ENCODE measurements around the gene INTS7.

DNA sequence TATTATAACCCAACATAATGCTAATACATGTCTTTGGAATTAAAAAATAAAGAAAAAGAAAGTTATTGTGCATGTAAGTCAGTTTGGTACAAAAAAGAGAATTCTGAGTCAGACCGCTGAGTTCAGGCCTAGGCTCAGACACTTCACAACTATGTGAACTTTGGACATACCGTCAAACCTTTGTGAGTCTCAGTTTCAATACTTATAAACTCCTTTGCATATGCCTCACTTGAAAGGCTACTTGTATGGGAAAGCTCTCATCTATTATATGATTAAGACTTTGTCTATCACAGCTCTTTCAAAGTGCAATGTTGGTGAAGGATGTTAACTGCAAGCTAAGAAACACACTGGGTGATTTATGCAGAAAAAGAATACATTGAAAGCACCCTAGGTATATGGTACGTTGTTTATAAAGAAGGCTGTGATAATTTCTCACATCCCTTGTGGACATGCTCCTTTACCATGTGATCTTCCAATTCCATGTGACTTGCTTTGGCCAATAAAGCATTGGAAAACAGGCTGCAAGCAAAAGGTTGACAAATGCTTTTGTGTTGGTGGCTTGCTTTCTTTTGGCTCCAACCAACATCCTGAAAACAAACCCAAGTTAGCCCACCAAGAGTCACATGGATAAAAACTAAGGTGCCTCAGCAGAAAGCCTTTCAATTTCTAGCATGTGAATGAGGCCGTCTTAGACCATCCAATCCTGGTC, 49.6 kb downstream of the INTS7 start:
- TF ChIP-seq, protein P1, sequence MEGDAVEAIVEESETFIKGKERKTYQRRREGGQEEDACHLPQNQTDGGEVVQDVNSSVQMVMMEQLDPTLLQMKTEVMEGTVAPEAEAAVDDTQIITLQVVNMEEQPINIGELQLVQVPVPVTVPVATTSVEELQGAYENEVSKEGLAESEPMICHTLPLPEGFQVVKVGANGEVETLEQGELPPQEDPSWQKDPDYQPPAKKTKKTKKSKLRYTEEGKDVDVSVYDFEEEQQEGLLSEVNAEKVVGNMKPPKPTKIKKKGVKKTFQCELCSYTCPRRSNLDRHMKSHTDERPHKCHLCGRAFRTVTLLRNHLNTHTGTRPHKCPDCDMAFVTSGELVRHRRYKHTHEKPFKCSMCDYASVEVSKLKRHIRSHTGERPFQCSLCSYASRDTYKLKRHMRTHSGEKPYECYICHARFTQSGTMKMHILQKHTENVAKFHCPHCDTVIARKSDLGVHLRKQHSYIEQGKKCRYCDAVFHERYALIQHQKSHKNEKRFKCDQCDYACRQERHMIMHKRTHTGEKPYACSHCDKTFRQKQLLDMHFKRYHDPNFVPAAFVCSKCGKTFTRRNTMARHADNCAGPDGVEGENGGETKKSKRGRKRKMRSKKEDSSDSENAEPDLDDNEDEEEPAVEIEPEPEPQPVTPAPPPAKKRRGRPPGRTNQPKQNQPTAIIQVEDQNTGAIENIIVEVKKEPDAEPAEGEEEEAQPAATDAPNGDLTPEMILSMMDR (IDR thresholded peaks at IDR 0.05) = no peak
- no peak for TF ChIP-seq POLR2AphosphoS5 (IDR thresholded peaks at IDR 0.05)
- no peak for TF ChIP-seq POLR2A (IDR thresholded peaks at IDR 0.05)

All from sigmoid colon (tissue), 4 donors.